A549 (cell line): ENCODE data around the gene OSTF1. TPM values are rescaled to one million over a fixed set of nuclear protein-coding genes. Genes with fewer than 3 reads are reported as not detected.

Experiments used
- ATAC-seq, 2 experiments: fragments of 200-7000 bp in 1 of 2; fragments of >200 bp in 1 of 2; cut with Nextera tagmentation in 1 of 2; cut with Tn5 transposase in 1 of 2; 3 replicates each; pipeline versions ENCODE4 v1.8.0 to v1.9.1; 2018 to 2020; ENCODE audit warnings: mild to moderate bottlenecking in 1 of 2, moderate library complexity in 1 of 2
- CTCF ChIA-PET: fragments of 300-600 bp; sonication (Branson Sonifier 250); formaldehyde crosslinking; extraction: SDS; loops from one replicate; lab custom pipeline; 2021; ENCODE audit warnings: antibody characterized with exemption, inconsistent platforms; lab: Yijun Ruan, JAX
- POLR2A ChIA-PET: fragments of 350-600 bp; formaldehyde crosslinking; extraction: SDS; loops from one replicate; lab custom pipeline; 2021; ENCODE audit warnings: antibody characterized with exemption, inconsistent platforms; lab: Yijun Ruan, JAX
- DNase-seq, 2 experiments: peaks; one replicate each; pipeline versions ENCODE4 v3.0.0 to v3.0.0-alpha.2; 2011 to 2016; ENCODE audit warnings: low read depth in 1 of 2, low spot score in 1 of 2
- FAIRE-seq: peaks from 2 replicates; lab custom pipeline; 2011; peaks lifted over from hg19 to GRCh38; lab: Jason Lieb, UNC
- H3K27ac ChIP-seq, 2 experiments: fragments of >200 bp; sonication (Bioruptor Twin); formaldehyde crosslinking; 3 replicates each; pipeline ENCODE4 v1.5.1; 2016 to 2017
- H3K4me1 ChIP-seq: fragments of >200 bp; sonication (Bioruptor Twin); formaldehyde crosslinking; 3 replicates; pipeline ENCODE4 v1.6.1; 2016
- H3K4me2 ChIP-seq: fragments of >200 bp; sonication (Bioruptor Twin); formaldehyde crosslinking; 3 replicates; pipeline ENCODE4 v1.6.1; 2016
- H3K4me3 ChIP-seq: fragments of >200 bp; sonication (Bioruptor Twin); formaldehyde crosslinking; 3 replicates; pipeline ENCODE4 v1.5.1; 2016
- H3K9me3 ChIP-seq: fragments of >200 bp; sonication (Bioruptor Twin); formaldehyde crosslinking; 3 replicates; pipeline ENCODE4 v1.6.1; 2016
- EHF ChIP-seq: fragments of 250-450 bp; sonication (Bioruptor Pico); IDR thresholded peaks from 2 replicates; pipeline ENCODE4 v1.5.0; 2020; ENCODE audit warnings: mild to moderate bottlenecking
- EP300 ChIP-seq, 2 experiments: fragments of >200 bp; sonication (Bioruptor Twin); formaldehyde crosslinking; IDR thresholded peaks; 2 replicates in 1 of 2; 3 replicates in 1 of 2; pipeline ENCODE4 v1.6.1; 2016 to 2017
- GATA3 ChIP-seq: IDR thresholded peaks from 2 replicates; pipeline ENCODE4 v1.6.1; 2012; ENCODE audit warnings: borderline replicate concordance
- HDAC2 ChIP-seq: fragments of 200-600 bp; sonication (generic); IDR thresholded peaks from 2 replicates; pipeline ENCODE4 v1.6.1; 2016
- HEYL ChIP-seq: fragments of 250-450 bp; sonication (Bioruptor Pico); IDR thresholded peaks from 2 replicates; pipeline ENCODE4 v1.8.0; 2021; ENCODE audit warnings: mild to moderate bottlenecking, moderate library complexity
- HOXB13 ChIP-seq: fragments of 250-450 bp; sonication (Bioruptor Pico); IDR thresholded peaks from 2 replicates; pipeline ENCODE4 v1.5.0; 2020; ENCODE audit warnings: low read depth, mild to moderate bottlenecking, moderate library complexity
- MYC ChIP-seq: IDR thresholded peaks from 2 replicates; pipeline ENCODE4 v1.6.1; 2012; ENCODE audit warnings: mild to moderate bottlenecking, inconsistent platforms, low read length, improper control_type of control experiment, borderline replicate concordance
- RARB ChIP-seq: fragments of 250-450 bp; sonication (Bioruptor Pico); IDR thresholded peaks from 2 replicates; pipeline ENCODE4 v1.8.0; 2021; ENCODE audit warnings: mild to moderate bottlenecking, moderate library complexity
- RCOR1 ChIP-seq: fragments of 150-350 bp; IDR thresholded peaks from 2 replicates; pipeline ENCODE4 v1.6.1; 2014; ENCODE audit warnings: antibody characterized with exemption, low read length, low read depth
- RFX5 ChIP-seq: fragments of 450-650 bp; IDR thresholded peaks from 2 replicates; pipeline ENCODE4 v1.7.1; 2014; ENCODE audit warnings: antibody characterized with exemption, mild to moderate bottlenecking, moderate library complexity
- RNF2 ChIP-seq: fragments of 200-600 bp; sonication (generic); IDR thresholded peaks from 2 replicates; pipeline ENCODE4 v1.6.1; 2016; ENCODE audit warnings: low read depth, mild to moderate bottlenecking, antibody characterized with exemption, moderate library complexity, borderline replicate concordance
- ZC3H11A ChIP-seq: fragments of 450-650 bp; IDR thresholded peaks from 2 replicates; pipeline ENCODE4 v1.6.1; 2014; ENCODE audit warnings: antibody characterized with exemption, mild to moderate bottlenecking
- WGBS: methylation state at CpG from one replicate; pipeline ENCODE4 v1.1.6; 2017; ENCODE audit errors: missing lambda C conversion rate; 5-methylcytosine and 5-hydroxymethylcytosine counted together
- polyA plus RNA-seq, 4 experiments: library from polyadenylated mRNA; depleted of rRNA in 3 of 4; stranded (reverse); fragments of >200 nt; fragmentation: RNase III in 1 of 4; extraction: RNeasy Plus Mini Kit Qiagen cat#74134 plus additional on column Dnase treatment in 1 of 4; gene quantifications; 2 replicates in 3 of 4; 3 replicates in 1 of 4; pipeline ENCODE4 v1.2.3, GENCODE V29; 2011 to 2017
- TF ChIP-seq, protein P1 (sequence below): fragments of >200 bp; sonication (Bioruptor Twin); formaldehyde crosslinking; IDR thresholded peaks from 3 replicates; pipeline ENCODE4 v1.6.1; 2016
- TF ChIP-seq, protein P2 (sequence below): IDR thresholded peaks from 2 replicates; pipeline ENCODE4 v1.6.1; 2012
- TF ChIP-seq, protein P3 (sequence below): fragments of 200-600 bp; sonication (generic); IDR thresholded peaks from 2 replicates; pipeline ENCODE4 v1.6.1; 2016; ENCODE audit warnings: antibody characterized with exemption, mild to moderate bottlenecking, moderate library complexity
- TF ChIP-seq, protein P4 (sequence below): fragments of >200 bp; sonication (Bioruptor Twin); formaldehyde crosslinking; IDR thresholded peaks from 3 replicates; pipeline ENCODE4 v1.5.1; 2016
- TF ChIP-seq, protein P5 (sequence below): fragments of 250-450 bp; sonication (Bioruptor Pico); IDR thresholded peaks from 2 replicates; pipeline ENCODE4 v1.5.0; 2021; ENCODE audit warnings: mild to moderate bottlenecking, moderate library complexity, borderline replicate concordance
- TF ChIP-seq, protein P6 (sequence below): IDR thresholded peaks from 2 replicates; pipeline ENCODE4 v1.6.1; 2012; ENCODE audit warnings: low read depth, borderline replicate concordance

Gene OSTF1
- polyA plus RNA-seq, 2 of the 4 experiments (the other 2 are of a cell fraction): 12.7 to 13.3 TPM

DNA sequence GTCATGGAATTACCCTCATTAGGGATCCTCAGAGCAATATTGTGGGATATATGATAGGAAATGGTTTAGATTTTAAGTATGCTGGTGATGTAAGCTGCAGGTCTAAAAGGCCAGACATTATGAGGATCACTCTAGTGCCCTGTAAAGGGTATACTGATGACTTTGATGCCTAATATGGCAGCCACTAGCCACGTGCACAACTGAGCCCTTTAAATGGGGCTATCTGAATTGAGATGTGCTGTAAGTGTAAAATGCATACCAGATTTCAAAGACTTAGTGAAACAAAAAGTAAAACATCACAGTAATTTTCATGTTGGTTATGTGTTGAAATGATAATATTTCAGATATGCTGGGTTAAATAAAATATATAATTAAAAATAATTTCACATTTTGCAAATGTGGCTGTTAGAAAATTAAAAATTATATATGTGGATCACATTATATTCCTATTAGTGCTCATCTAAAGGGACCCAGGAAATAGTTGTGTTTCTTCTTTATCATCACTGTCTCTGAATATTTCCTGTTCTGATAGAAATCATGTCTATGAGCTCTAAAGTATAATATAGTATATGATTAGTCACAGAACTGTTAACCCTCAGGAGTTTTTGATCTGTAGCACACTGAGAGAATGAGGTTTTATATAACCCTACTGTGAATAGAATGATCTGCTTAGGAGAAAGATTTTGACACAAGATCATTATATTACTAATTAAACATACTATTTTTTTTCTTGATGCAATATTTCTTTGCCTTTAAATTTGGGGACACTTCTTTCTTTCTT lies 50.1 kb downstream of the OSTF1 start (continued):
- TF ChIP-seq, protein P1, sequence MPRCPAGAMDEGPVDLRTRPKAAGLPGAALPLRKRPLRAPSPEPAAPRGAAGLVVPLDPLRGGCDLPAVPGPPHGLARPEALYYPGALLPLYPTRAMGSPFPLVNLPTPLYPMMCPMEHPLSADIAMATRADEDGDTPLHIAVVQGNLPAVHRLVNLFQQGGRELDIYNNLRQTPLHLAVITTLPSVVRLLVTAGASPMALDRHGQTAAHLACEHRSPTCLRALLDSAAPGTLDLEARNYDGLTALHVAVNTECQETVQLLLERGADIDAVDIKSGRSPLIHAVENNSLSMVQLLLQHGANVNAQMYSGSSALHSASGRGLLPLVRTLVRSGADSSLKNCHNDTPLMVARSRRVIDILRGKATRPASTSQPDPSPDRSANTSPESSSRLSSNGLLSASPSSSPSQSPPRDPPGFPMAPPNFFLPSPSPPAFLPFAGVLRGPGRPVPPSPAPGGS: no peak
- no peak for TF ChIP-seq GATA3

DNA sequence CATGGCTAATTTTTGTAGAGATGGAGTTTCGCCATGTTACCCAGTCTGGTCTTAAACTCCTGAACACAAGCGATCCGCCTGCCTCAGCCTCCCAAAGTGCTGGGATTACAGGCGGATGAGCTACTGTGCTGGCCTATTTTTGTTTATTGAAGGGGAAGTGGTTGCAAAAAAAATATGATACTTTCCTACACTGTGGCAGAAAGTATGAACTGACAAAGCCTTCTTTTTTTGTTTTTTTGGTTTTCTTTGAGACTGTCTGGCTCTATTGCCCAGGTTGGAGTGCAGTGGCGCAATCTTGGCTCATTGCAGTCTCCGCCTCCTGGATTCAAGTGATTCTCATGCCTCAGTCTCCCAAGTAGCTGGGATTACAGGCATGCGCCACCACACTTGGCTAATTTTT lies 50.9 kb downstream of the OSTF1 start:
- H3K4me2 ChIP-seq: no peak overlapping the region
- H3K9me3 ChIP-seq: no peaks in the 10 kb centered on the region
- H3K4me1 ChIP-seq: no peaks in the 10 kb centered on the region
- no peak for FAIRE-seq
- DNase-seq: no peak
- ChIA-PET POLR2A (no interaction called here), CTCF (interaction anchor here (0.6 to 1.5 kb wide), 2 partner anchors 51 to 320 kb away, joined by 3 to 4 read pairs; partner anchors contain the start of genes NMRK1 and OSTF1)
- no peak overlapping the region for H3K27ac ChIP-seq
- WGBS: 79% methylated on average over 7 of the region's 7 CpGs
- no peak for ATAC-seq
- no peak overlapping the region for H3K4me3 ChIP-seq
- TF ChIP-seq RNF2 (no peak), HDAC2 (no peak), RARB (CRISPR knock-in tag) (no peak)
- TF ChIP-seq, protein P2, sequence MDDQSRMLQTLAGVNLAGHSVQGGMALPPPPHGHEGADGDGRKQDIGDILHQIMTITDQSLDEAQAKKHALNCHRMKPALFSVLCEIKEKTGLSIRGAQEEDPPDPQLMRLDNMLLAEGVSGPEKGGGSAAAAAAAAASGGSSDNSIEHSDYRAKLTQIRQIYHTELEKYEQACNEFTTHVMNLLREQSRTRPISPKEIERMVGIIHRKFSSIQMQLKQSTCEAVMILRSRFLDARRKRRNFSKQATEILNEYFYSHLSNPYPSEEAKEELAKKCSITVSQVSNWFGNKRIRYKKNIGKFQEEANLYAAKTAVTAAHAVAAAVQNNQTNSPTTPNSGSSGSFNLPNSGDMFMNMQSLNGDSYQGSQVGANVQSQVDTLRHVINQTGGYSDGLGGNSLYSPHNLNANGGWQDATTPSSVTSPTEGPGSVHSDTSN: no peak

DNA sequence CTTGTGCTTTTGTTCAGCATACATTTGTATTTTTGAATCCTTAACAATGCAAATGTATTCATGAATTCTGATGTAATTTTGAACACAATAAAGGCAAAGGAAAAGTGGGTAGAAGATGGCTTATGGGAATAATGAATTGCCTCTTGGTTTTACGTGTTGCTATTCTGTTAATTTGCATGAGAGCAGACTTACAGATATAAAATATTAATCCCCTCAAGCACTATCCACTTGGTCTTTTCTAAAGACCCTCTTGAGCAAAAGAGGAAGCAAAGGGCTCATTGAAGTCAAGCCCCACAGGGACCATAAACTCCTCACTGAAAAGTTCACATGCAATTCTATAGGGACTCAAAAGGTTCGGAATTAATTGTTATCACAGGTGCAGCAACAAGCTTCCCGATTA lies 51.9 kb downstream of the OSTF1 start:
- 89% methylated on average over 3 of the region's 3 CpGs for WGBS
- Histone ChIP-seq H3K4me2 (no peak overlapping the region), H3K27ac (no peak overlapping the region), H3K9me3 (no peaks in the 10 kb centered on the region), H3K4me1 (no peaks in the 10 kb centered on the region), H3K4me3 (no peak overlapping the region)
- ChIA-PET POLR2A (no interaction called here), CTCF (interaction anchor here (0.6 to 1.5 kb wide), 2 partner anchors 52 to 279 kb away, joined by 3 read pairs; partner anchors contain the start of genes NMRK1 and OSTF1)
- ATAC-seq: no peak
- TF ChIP-seq RCOR1: no peak
- FAIRE-seq: no peak
- no peak for DNase-seq

DNA sequence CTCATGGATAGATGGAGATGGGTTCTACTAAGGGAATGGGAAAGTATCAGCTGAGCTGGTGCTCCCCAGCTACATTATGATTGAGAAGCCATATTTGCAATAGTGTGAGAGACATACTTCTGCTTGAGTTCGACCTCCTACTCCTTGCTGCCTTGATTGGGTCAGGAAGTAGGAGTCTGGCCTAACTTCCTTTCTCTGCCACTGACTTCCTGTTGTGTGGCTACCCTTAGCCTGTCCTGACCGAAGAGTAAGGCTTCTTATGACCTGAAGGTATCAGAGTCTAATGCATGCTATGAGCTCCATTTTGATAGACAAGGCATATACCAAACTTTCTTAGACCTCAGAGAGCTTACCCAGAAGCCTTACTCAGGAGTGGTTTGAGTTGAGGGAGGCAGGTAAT lies 53.9 kb downstream of the OSTF1 start:
- Histone ChIP-seq H3K4me2 (no peak overlapping the region), H3K4me1 (no peaks in the 10 kb centered on the region), H3K4me3 (no peak overlapping the region), H3K27ac (no peak overlapping the region), H3K9me3 (no peaks in the 10 kb centered on the region)
- DNase-seq (no peak), ATAC-seq (no peak), FAIRE-seq (no peak)
- POLR2A ChIA-PET: no interaction called here
- CTCF ChIA-PET: no interaction called here
- 44% methylated on average over 2 of the region's 2 CpGs for WGBS
- no peak for TF ChIP-seq EP300 (IDR thresholded peaks at IDR 0.05)
- TF ChIP-seq, protein P1: no peak
- TF ChIP-seq, protein P3, sequence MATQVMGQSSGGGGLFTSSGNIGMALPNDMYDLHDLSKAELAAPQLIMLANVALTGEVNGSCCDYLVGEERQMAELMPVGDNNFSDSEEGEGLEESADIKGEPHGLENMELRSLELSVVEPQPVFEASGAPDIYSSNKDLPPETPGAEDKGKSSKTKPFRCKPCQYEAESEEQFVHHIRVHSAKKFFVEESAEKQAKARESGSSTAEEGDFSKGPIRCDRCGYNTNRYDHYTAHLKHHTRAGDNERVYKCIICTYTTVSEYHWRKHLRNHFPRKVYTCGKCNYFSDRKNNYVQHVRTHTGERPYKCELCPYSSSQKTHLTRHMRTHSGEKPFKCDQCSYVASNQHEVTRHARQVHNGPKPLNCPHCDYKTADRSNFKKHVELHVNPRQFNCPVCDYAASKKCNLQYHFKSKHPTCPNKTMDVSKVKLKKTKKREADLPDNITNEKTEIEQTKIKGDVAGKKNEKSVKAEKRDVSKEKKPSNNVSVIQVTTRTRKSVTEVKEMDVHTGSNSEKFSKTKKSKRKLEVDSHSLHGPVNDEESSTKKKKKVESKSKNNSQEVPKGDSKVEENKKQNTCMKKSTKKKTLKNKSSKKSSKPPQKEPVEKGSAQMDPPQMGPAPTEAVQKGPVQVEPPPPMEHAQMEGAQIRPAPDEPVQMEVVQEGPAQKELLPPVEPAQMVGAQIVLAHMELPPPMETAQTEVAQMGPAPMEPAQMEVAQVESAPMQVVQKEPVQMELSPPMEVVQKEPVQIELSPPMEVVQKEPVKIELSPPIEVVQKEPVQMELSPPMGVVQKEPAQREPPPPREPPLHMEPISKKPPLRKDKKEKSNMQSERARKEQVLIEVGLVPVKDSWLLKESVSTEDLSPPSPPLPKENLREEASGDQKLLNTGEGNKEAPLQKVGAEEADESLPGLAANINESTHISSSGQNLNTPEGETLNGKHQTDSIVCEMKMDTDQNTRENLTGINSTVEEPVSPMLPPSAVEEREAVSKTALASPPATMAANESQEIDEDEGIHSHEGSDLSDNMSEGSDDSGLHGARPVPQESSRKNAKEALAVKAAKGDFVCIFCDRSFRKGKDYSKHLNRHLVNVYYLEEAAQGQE: no peak
- no peak for TF ChIP-seq ZC3H11A
- no peak for TF ChIP-seq HOXB13 (CRISPR knock-in tag)
- TF ChIP-seq, protein P4, sequence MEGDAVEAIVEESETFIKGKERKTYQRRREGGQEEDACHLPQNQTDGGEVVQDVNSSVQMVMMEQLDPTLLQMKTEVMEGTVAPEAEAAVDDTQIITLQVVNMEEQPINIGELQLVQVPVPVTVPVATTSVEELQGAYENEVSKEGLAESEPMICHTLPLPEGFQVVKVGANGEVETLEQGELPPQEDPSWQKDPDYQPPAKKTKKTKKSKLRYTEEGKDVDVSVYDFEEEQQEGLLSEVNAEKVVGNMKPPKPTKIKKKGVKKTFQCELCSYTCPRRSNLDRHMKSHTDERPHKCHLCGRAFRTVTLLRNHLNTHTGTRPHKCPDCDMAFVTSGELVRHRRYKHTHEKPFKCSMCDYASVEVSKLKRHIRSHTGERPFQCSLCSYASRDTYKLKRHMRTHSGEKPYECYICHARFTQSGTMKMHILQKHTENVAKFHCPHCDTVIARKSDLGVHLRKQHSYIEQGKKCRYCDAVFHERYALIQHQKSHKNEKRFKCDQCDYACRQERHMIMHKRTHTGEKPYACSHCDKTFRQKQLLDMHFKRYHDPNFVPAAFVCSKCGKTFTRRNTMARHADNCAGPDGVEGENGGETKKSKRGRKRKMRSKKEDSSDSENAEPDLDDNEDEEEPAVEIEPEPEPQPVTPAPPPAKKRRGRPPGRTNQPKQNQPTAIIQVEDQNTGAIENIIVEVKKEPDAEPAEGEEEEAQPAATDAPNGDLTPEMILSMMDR: no peak
- TF ChIP-seq HEYL (CRISPR knock-in tag): no peak
- TF ChIP-seq MYC: no peak
- TF ChIP-seq RFX5: no peak
- TF ChIP-seq, protein P5, sequence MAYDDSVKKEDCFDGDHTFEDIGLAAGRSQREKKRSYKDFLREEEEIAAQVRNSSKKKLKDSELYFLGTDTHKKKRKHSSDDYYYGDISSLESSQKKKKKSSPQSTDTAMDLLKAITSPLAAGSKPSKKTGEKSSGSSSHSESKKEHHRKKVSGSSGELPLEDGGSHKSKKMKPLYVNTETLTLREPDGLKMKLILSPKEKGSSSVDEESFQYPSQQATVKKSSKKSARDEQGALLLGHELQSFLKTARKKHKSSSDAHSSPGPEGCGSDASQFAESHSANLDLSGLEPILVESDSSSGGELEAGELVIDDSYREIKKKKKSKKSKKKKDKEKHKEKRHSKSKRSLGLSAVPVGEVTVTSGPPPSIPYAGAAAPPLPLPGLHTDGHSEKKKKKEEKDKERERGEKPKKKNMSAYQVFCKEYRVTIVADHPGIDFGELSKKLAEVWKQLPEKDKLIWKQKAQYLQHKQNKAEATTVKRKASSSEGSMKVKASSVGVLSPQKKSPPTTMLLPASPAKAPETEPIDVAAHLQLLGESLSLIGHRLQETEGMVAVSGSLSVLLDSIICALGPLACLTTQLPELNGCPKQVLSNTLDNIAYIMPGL (CRISPR knock-in tag): no peak
- TF ChIP-seq, protein P6, sequence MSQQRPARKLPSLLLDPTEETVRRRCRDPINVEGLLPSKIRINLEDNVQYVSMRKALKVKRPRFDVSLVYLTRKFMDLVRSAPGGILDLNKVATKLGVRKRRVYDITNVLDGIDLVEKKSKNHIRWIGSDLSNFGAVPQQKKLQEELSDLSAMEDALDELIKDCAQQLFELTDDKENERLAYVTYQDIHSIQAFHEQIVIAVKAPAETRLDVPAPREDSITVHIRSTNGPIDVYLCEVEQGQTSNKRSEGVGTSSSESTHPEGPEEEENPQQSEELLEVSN: no peak
- no peak for TF ChIP-seq EHF (CRISPR knock-in tag)
